Kidney epithelial cell (primary cell): ENCODE measurements around the gene CLDN9. TPM values are rescaled to one million over a fixed set of nuclear protein-coding genes. Genes with fewer than 3 reads are reported as not detected.

Experiments
- DNase-seq: peaks from one replicate; pipeline ENCODE4 v3.0.0-alpha.2; 2010; ENCODE audit warnings: low read depth
- H3K27me3 ChIP-seq: 2 replicates; pipeline ENCODE4 v1.6.0; 2011; ENCODE audit warnings: low read length; ENCODE audit not compliant: control insufficient read depth, insufficient read depth
- H3K36me3 ChIP-seq: 2 replicates; pipeline ENCODE4 v1.5.1; 2011; ENCODE audit warnings: low read length; ENCODE audit not compliant: control insufficient read depth, insufficient read depth
- H3K4me3 ChIP-seq: 2 replicates; pipeline ENCODE4 v1.5.1; 2011; ENCODE audit warnings: low read depth, mild to moderate bottlenecking, control low read depth, low read length
- total RNA-seq: library from RNA; depleted of rRNA; stranded (reverse); fragments of >200 nt; gene quantifications from 2 replicates; pipeline ENCODE4 v1.2.3, GENCODE V29; 2015
- TF ChIP-seq, protein P1 (sequence below): IDR thresholded peaks from 2 replicates; pipeline ENCODE4 v1.5.1; 2011; ENCODE audit warnings: mild to moderate bottlenecking, moderate library complexity, low read length, control low read depth, inconsistent platforms; ENCODE audit not compliant: insufficient read depth, poor library complexity, severe bottlenecking

The CLDN9 gene
- total RNA-seq, 1 donor from 2014 or later = 1.0 TPM

GRCh38 chr16:3012246-3012645 lies 477 bp upstream of the CLDN9 start:
- no peak overlapping the region for H3K4me3 ChIP-seq

GRCh38 chr16:3013491-3013951 lies 798 bp downstream of the CLDN9 start:
- H3K27me3 ChIP-seq = peaks cover 12% of the 10 kb centered on the region
- H3K36me3 ChIP-seq = no peaks in the 10 kb centered on the region
- DNase-seq = no peak
- H3K4me3 ChIP-seq = no peak overlapping the region
- TF ChIP-seq, protein P1, sequence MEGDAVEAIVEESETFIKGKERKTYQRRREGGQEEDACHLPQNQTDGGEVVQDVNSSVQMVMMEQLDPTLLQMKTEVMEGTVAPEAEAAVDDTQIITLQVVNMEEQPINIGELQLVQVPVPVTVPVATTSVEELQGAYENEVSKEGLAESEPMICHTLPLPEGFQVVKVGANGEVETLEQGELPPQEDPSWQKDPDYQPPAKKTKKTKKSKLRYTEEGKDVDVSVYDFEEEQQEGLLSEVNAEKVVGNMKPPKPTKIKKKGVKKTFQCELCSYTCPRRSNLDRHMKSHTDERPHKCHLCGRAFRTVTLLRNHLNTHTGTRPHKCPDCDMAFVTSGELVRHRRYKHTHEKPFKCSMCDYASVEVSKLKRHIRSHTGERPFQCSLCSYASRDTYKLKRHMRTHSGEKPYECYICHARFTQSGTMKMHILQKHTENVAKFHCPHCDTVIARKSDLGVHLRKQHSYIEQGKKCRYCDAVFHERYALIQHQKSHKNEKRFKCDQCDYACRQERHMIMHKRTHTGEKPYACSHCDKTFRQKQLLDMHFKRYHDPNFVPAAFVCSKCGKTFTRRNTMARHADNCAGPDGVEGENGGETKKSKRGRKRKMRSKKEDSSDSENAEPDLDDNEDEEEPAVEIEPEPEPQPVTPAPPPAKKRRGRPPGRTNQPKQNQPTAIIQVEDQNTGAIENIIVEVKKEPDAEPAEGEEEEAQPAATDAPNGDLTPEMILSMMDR = no peak

More at GRCh38 chr16:3012246-3012645, 477 bp upstream of the CLDN9 start:
- DNase-seq = no peak
- peaks cover 12% of the 10 kb centered on the region for H3K27me3 ChIP-seq
- H3K36me3 ChIP-seq = no peaks in the 10 kb centered on the region
- TF ChIP-seq, protein P1 = no peak

- peaks cover 12% of the 10 kb centered on the region for H3K27me3 ChIP-seq
- no peak for DNase-seq
- H3K4me3 ChIP-seq = no peak overlapping the region
- no peaks in the 10 kb centered on the region for H3K36me3 ChIP-seq
- TF ChIP-seq, protein P1 = no peak
Measured at GRCh38 chr16:3013998-3014690, 1.4 kb downstream of the CLDN9 start.

GRCh38 chr16:3014971-3015370 lies 2.2 kb downstream of the CLDN9 start:
- Histone ChIP-seq H3K27me3 (peaks cover 12% of the 10 kb centered on the region), H3K4me3 (no peak overlapping the region), H3K36me3 (no peaks in the 10 kb centered on the region)
- TF ChIP-seq, protein P1 = no peak
- DNase-seq = no peak

DNA sequence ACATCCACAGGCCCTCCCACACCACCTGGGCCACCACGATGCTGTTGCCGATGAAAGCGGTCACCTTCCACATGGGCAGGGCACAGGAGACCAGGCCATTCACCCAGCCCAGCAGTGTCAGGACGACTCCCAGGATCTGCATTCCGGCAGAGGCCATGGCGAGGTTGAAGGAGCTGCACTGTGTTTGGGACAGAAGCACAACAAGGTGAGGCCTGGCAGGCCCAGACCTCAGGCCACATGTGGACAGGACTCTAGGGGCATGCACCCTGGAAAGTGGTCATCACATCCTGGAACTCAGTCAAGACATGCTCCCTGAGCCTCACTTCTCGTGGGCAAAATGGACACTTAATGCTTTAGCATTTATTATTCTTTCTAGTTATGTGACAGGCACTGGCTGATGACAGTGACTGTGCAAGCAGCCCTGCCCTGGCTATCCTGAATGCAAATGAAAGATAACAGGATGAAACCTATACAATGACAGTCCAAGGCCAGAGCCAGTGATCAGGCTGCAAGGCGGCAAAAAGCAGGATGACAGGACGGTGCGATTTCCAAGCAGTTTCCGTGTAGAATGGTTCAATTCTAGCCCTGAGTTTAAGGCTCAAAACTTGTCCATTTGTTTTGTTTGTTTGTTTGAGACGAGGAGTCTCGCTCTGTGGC lies 3.3 kb downstream of the CLDN9 start:
- peaks cover 12% of the 10 kb centered on the region for H3K27me3 ChIP-seq
- no peak for DNase-seq
- no peaks in the 10 kb centered on the region for H3K36me3 ChIP-seq
- no peak overlapping the region for H3K4me3 ChIP-seq
- TF ChIP-seq, protein P1 = no peak
